Liver (tissue), 9 donors: ENCODE data around the gene ERVV-1. TPM values are rescaled to one million over a fixed set of nuclear protein-coding genes. Genes with fewer than 3 reads are reported as not detected.

ENCODE experiments used
- DNase-seq: peaks from one replicate; pipeline ENCODE4 v3.0.0-alpha.2; 2017; ENCODE audit warnings: low spot score
- H3K27ac ChIP-seq, 2 donors: one replicate each; pipeline ENCODE4 v1.7.0; 2013; ENCODE audit warnings: inconsistent platforms in 2 of 2, low read length in 2 of 2, control low read depth in 1 of 2, low read depth in 1 of 2, mild to moderate bottlenecking in 1 of 2
- H3K27me3 ChIP-seq, 4 donors: one replicate each; pipeline versions ENCODE4 v1.6.1 to v1.7.0; 2013; ENCODE audit warnings: low read length in 3 of 4, inconsistent platforms in 1 of 4, mild to moderate bottlenecking in 1 of 4, moderate library complexity in 1 of 4; ENCODE audit not compliant: control insufficient read depth in 4 of 4, insufficient read depth in 4 of 4
- H3K36me3 ChIP-seq, 4 donors: one replicate each; pipeline versions ENCODE4 v1.6.1 to v1.7.0; 2013; ENCODE audit warnings: low read length in 3 of 4, mild to moderate bottlenecking in 3 of 4, low read depth in 1 of 4, moderate library complexity in 1 of 4; ENCODE audit not compliant: control insufficient read depth in 4 of 4, insufficient read depth in 3 of 4
- H3K4me1 ChIP-seq, 4 donors: one replicate each; pipeline versions ENCODE4 v1.6.1 to v1.7.0; 2013; ENCODE audit warnings: low read length in 3 of 4, mild to moderate bottlenecking in 3 of 4, moderate library complexity in 1 of 4; ENCODE audit not compliant: control insufficient read depth in 4 of 4, insufficient read depth in 4 of 4
- H3K4me3 ChIP-seq, 3 donors: one replicate each; pipeline versions ENCODE4 v1.6.1 to v1.7.0; 2013; ENCODE audit warnings: low read length in 3 of 3, control low read depth in 1 of 3, low read depth in 1 of 3, mild to moderate bottlenecking in 1 of 3
- H3K9ac ChIP-seq, 2 donors: one replicate each; pipeline ENCODE4 v1.7.0; 2013; ENCODE audit warnings: low read length in 2 of 2, mild to moderate bottlenecking in 2 of 2, moderate library complexity in 2 of 2, control low read depth in 1 of 2, low read depth in 1 of 2
- H3K9me3 ChIP-seq, 4 donors: one replicate each; pipeline versions ENCODE4 v1.6.1 to v1.7.0; 2013; ENCODE audit warnings: low read length in 3 of 4; ENCODE audit not compliant: control insufficient read depth in 4 of 4
- ATF3 ChIP-seq: IDR thresholded peaks from 2 replicates; pipeline ENCODE4 v1.6.1; 2016; ENCODE audit warnings: antibody characterized with exemption
- CTCF ChIP-seq: fragments of 150-350 bp; IDR thresholded peaks from 2 replicates; pipeline ENCODE4 v1.5.1; 2017; ENCODE audit warnings: improper control_type of control experiment, low read depth, low read length; ENCODE audit not compliant: missing input control
- EGR1 ChIP-seq, 2 donors: IDR thresholded peaks; 2 replicates each; pipeline ENCODE4 v1.6.1; 2016 to 2018; ENCODE audit warnings: antibody characterized with exemption in 2 of 2, low read depth in 2 of 2
- FOXA1 ChIP-seq: IDR thresholded peaks from 2 replicates; pipeline ENCODE4 v1.6.1; 2016; ENCODE audit warnings: antibody characterized with exemption
- FOXA2 ChIP-seq: IDR thresholded peaks from 2 replicates; pipeline ENCODE4 v1.6.1; 2016; ENCODE audit warnings: antibody characterized with exemption
- GABPA ChIP-seq, 2 donors: IDR thresholded peaks in 1 of 2; conservative IDR thresholded peaks in 1 of 2; 2 replicates each; pipeline ENCODE4 v1.6.1; 2016; ENCODE audit warnings: antibody characterized with exemption in 2 of 2, mild to moderate bottlenecking in 1 of 2, moderate library complexity in 1 of 2
- HNF4A ChIP-seq, 2 donors: conservative IDR thresholded peaks; 2 replicates each; pipeline ENCODE4 v1.6.1; 2016; ENCODE audit warnings: antibody characterized with exemption in 2 of 2, mild to moderate bottlenecking in 2 of 2
- HNF4G ChIP-seq: IDR thresholded peaks from 2 replicates; pipeline ENCODE4 v1.6.1; 2016; ENCODE audit warnings: antibody characterized with exemption
- JUND ChIP-seq, 2 donors: IDR thresholded peaks; 2 replicates each; pipeline ENCODE4 v1.6.1; 2016; ENCODE audit warnings: antibody characterized with exemption in 2 of 2
- MAX ChIP-seq: IDR thresholded peaks from 2 replicates; pipeline ENCODE4 v1.6.1; 2016; ENCODE audit warnings: antibody characterized with exemption
- NR2F2 ChIP-seq: IDR thresholded peaks from 2 replicates; pipeline ENCODE4 v1.6.1; 2016; ENCODE audit warnings: antibody characterized with exemption
- RAD21 ChIP-seq, 2 donors: IDR thresholded peaks; 2 replicates each; pipeline ENCODE4 v1.6.1; 2016; ENCODE audit warnings: antibody characterized with exemption in 2 of 2, mild to moderate bottlenecking in 2 of 2
- REST ChIP-seq: IDR thresholded peaks from 2 replicates; pipeline ENCODE4 v1.6.1; 2016; ENCODE audit warnings: antibody characterized with exemption, mild to moderate bottlenecking
- RXRA ChIP-seq, 2 donors: IDR thresholded peaks; 2 replicates each; pipeline ENCODE4 v1.6.1; 2017 to 2018; ENCODE audit warnings: antibody characterized with exemption in 2 of 2, mild to moderate bottlenecking in 1 of 2
- SP1 ChIP-seq: IDR thresholded peaks from 2 replicates; pipeline ENCODE4 v1.6.1; 2018; ENCODE audit warnings: antibody characterized with exemption, mild to moderate bottlenecking
- TAF1 ChIP-seq: conservative IDR thresholded peaks from 2 replicates; pipeline ENCODE4 v1.6.1; 2016; ENCODE audit warnings: antibody characterized with exemption, mild to moderate bottlenecking
- YY1 ChIP-seq: IDR thresholded peaks from 2 replicates; pipeline ENCODE4 v1.6.1; 2016; ENCODE audit warnings: antibody characterized with exemption, mild to moderate bottlenecking
- ZBTB33 ChIP-seq: IDR thresholded peaks from 2 replicates; pipeline ENCODE4 v1.6.1; 2016; ENCODE audit warnings: antibody characterized with exemption
- WGBS: extraction: QIAGEN DNeasy Blood & Tissue Kit; methylation state at CpG from one replicate; pipeline ENCODE4 v1.1.7; 2013; 5-methylcytosine and 5-hydroxymethylcytosine counted together
- polyA plus RNA-seq, 2 donors: library from polyadenylated mRNA; stranded (reverse) in 1 of 2; unstranded in 1 of 2; fragments of 200-250 nt in 1 of 2; fragments of >200 nt in 1 of 2; fragmentation: Nextera tagmentation in 1 of 2; extraction: Ambion mirVana in 1 of 2; gene quantifications; one replicate each; pipeline versions ENCODE4 v1.2.1 to v1.2.3, GENCODE V29; 2013 to 2015
- total RNA-seq, 2 donors: library from RNA; depleted of rRNA; stranded (reverse); fragments of >200 nt; gene quantifications; one replicate each; pipeline ENCODE4 v1.2.3, GENCODE V29; 2014
- donor health status: healthy.
- donor health status: healthy.
- donor health status: healthy.
- donor health status: healthy.
- donor health status: healthy.

Gene ERVV-1
- total and polyA plus RNA-seq, 4 donors: not detected

- WGBS: 63% methylated on average over 4 of the region's 4 CpGs
- peaks cover 0 to 8% (median 1%) of the 10 kb centered on the region in 4 donors for H3K27me3 ChIP-seq
- H3K4me1 ChIP-seq: no peaks in the 10 kb centered on the region
- H3K36me3 ChIP-seq: no peaks in the 10 kb centered on the region
- H3K4me3 ChIP-seq: no peak overlapping the region
- no peak overlapping the region for H3K27ac ChIP-seq
- no peak for TF ChIP-seq CTCF
- no peak for TF ChIP-seq NR2F2
- TF ChIP-seq FOXA2: no peak
- no peak for TF ChIP-seq EGR1 (IDR thresholded peaks at IDR 0.05; ENCODE audit: low read depth in 2 of 2)
- no peak for TF ChIP-seq YY1
- TF ChIP-seq SP1: no peak
- TF ChIP-seq TAF1: no peak
- H3K9me3 ChIP-seq: peaks cover 17 to 65% (median 19%) of the 10 kb centered on the region in 4 donors
- DNase-seq: no peak
- no peak overlapping the region for H3K9ac ChIP-seq
Measured at GRCh38 chr19:53034948-53035675, 21.4 kb downstream of the ERVV-1 start.

- 21% methylated on average over 52 of the region's 52 CpGs for WGBS
- Histone ChIP-seq H3K27ac (no peak overlapping the region), H3K27me3 (peaks cover 0 to 8% (median 1%) of the 10 kb centered on the region in 4 donors), H3K4me1 (no peaks in the 10 kb centered on the region), H3K9ac (no peak overlapping the region), H3K36me3 (no peaks in the 10 kb centered on the region), H3K9me3 (peaks cover 13 to 61% (median 17%) of the 10 kb centered on the region in 4 donors), H3K4me3 (peak overlapping the region in 2 of 3 donors; percentile 11 to 16)
- no peak for TF ChIP-seq FOXA1
- TF ChIP-seq JUND (IDR thresholded peaks at IDR 0.05): no peak
- no peak for TF ChIP-seq YY1
- TF ChIP-seq RXRA (IDR thresholded peaks at IDR 0.05): no peak
- no peak for TF ChIP-seq HNF4A (conservative IDR thresholded peaks at IDR 0.05)
- no peak for TF ChIP-seq FOXA2
- TF ChIP-seq GABPA (IDR thresholded peaks at IDR 0.05 in 1 of 2, conservative IDR thresholded peaks at IDR 0.05 in 1 of 2): no peak
- TF ChIP-seq CTCF: no peak
- TF ChIP-seq EGR1 (IDR thresholded peaks at IDR 0.05; ENCODE audit: low read depth in 2 of 2): no peak
- TF ChIP-seq ATF3: no peak
- TF ChIP-seq REST: no peak
- no peak for TF ChIP-seq MAX
- no peak for TF ChIP-seq TAF1
- no peak for TF ChIP-seq RAD21 (IDR thresholded peaks at IDR 0.05)
- TF ChIP-seq HNF4G: no peak
- TF ChIP-seq ZBTB33: no peak
- no peak for TF ChIP-seq SP1
- DNase-seq: peak; percentile 61
Measured at GRCh38 chr19:53037101-53038097, 23.7 kb downstream of the ERVV-1 start.
